Mammary epithelial cell (primary cell): ENCODE measurements around the gene KIF1B.

Source experiments
- EZH2 ChIP-seq: IDR thresholded peaks from 2 replicates; pipeline ENCODE4 v1.6.1; 2012; ENCODE audit warnings: low read length, inconsistent platforms, borderline replicate concordance
- TF ChIP-seq, protein P1 (sequence below), 2 donors: IDR thresholded peaks in 1 of 2; conservative IDR thresholded peaks in 1 of 2; 2 replicates each; pipeline ENCODE4 v1.5.1; 2011 to 2012; ENCODE audit warnings: inconsistent platforms in 2 of 2, low read length in 2 of 2, mild to moderate bottlenecking in 2 of 2, control low read depth in 1 of 2, low read depth in 1 of 2; ENCODE audit not compliant: insufficient read depth in 1 of 2; ENCODE audit errors: extremely low read depth in 1 of 2

DNA sequence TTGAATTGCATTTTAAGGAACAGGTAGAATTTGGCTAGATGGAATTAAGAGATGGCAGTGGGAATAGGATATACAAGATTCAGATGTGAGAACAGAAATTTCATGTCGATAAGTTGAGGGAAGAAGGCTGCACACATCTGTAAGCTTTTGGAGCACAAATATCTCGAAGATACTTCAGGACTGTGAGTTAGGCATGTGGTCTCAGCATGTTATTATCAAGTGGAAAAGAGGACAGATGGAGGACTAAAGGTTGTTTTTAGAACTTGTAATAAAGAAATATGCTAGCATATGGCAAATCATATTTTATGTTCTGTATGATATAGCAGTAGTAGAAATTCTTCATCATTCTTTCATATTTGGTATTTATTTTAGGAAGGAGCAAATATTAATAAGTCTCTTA is 61.5 kb downstream of the KIF1B start:
- TF ChIP-seq, protein P1, sequence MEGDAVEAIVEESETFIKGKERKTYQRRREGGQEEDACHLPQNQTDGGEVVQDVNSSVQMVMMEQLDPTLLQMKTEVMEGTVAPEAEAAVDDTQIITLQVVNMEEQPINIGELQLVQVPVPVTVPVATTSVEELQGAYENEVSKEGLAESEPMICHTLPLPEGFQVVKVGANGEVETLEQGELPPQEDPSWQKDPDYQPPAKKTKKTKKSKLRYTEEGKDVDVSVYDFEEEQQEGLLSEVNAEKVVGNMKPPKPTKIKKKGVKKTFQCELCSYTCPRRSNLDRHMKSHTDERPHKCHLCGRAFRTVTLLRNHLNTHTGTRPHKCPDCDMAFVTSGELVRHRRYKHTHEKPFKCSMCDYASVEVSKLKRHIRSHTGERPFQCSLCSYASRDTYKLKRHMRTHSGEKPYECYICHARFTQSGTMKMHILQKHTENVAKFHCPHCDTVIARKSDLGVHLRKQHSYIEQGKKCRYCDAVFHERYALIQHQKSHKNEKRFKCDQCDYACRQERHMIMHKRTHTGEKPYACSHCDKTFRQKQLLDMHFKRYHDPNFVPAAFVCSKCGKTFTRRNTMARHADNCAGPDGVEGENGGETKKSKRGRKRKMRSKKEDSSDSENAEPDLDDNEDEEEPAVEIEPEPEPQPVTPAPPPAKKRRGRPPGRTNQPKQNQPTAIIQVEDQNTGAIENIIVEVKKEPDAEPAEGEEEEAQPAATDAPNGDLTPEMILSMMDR (conservative IDR thresholded peaks at IDR 0.05 in 1 of 2, IDR thresholded peaks at IDR 0.05 in 1 of 2; ENCODE audit: extremely low read depth in 1 of 2, insufficient read depth in 1 of 2, low read depth in 1 of 2, low read length in 2 of 2), result no peak
- no peak for TF ChIP-seq EZH2
